ENCODE results near the gene LRRC8C. TPM values are rescaled to one million over a fixed set of nuclear protein-coding genes. Genes with fewer than 3 reads are reported as not detected.

The LRRC8C gene
- total and polyA plus RNA-seq, 2 donors (not counting 1 experiment from before 2014, with no cell fraction given) = 3.9 to 6.8 TPM

- H3K4me3 Mint-ChIP-seq = no peak overlapping the region
- POLR2A ChIA-PET = no interaction called here
- 100% methylated on average over 2 of the region's 3 CpGs for WGBS (ENCODE audit: insufficient coverage)
Measured at GRCh38 chr1:89760496-89760895, 127.6 kb downstream of the LRRC8C start.

More at GRCh38 chr1:89760496-89760895, 127.6 kb downstream of the LRRC8C start:
- Histone ChIP-seq H2AFZ (ENCODE audit: insufficient read depth, low read depth, low read length, poor library complexity, severe bottlenecking) (no peak overlapping the region), H3K4me1 (ENCODE audit: control insufficient read depth in 2 of 2, insufficient read depth in 2 of 2, low read length in 2 of 2) (peaks cover 20 to 32% of the 10 kb centered on the region in 2 donors), H3K27me3 (replicated peaks in 1 of 4; ENCODE audit: control extremely low read depth in 1 of 4, control insufficient read depth in 3 of 4, insufficient read depth in 4 of 4, low read length in 3 of 4) (peaks cover 0 to 9% (median 0%) of the 10 kb centered on the region in 4 experiments), H3K9me3 (ENCODE audit: control extremely low read depth in 1 of 3, control insufficient read depth in 2 of 3, insufficient read depth in 1 of 3, low read length in 2 of 3) (no peaks in the 10 kb centered on the region), H4K20me1 (ENCODE audit: control insufficient read depth, insufficient read depth, low read length, poor library complexity, severe bottlenecking) (no peaks in the 10 kb centered on the region), H3K4me3 (ENCODE audit: control extremely low read depth in 1 of 5, extremely low read depth in 1 of 5, insufficient read depth in 1 of 5, low read depth in 2 of 5, low read length in 4 of 5) (no peak overlapping the region), H3K27ac (ENCODE audit: low read length in 2 of 2) (no peak overlapping the region), H3K4me2 (replicated peaks; ENCODE audit: low read depth, low read length, poor library complexity, severe bottlenecking) (no peak overlapping the region), H3K36me3 (replicated peaks in 1 of 2; ENCODE audit: control extremely low read depth in 1 of 2, control insufficient read depth in 1 of 2, extremely low read depth in 1 of 2, insufficient read depth in 2 of 2, low read length in 1 of 2) (no peaks in the 10 kb centered on the region), H3K79me2 (ENCODE audit: control insufficient read depth, insufficient read depth, low read length) (no peaks in the 10 kb centered on the region), H3K9ac (ENCODE audit: low read length) (no peak overlapping the region)
- DNase-seq = no peak
- Mint-ChIP-seq H3K27me3 (peaks cover 5% of the 10 kb centered on the region), H3K4me1 (peaks cover 35% of the 10 kb centered on the region), H3K27ac (no peak overlapping the region), H3K9me3 (ENCODE audit: insufficient read depth) (no peaks in the 10 kb centered on the region)
- ATAC-seq (ENCODE audit: low read depth) = no peak
- intact Hi-C loops (cut with micrococcal nuclease) = loop anchor here (5.0 kb wide), 2 partner anchors 68 to 763 kb away; no protein-coding TSS in a partner anchor
- CTCF ChIA-PET = interaction anchor here (5.7 to 14.6 kb wide), 3 partner anchors 130 to 277 kb away, joined by 83 to 334 read pairs (median 144); partner anchors contain the start of gene LRRC8C
- no peak for TF ChIP-seq CTCF (IDR thresholded peaks at IDR 0.05)
- no peak for TF ChIP-seq EZH2 (IDR thresholded peaks at IDR 0.05; ENCODE audit: borderline replicate concordance, insufficient read depth, low read depth, low read length, poor library complexity, severe bottlenecking)
